GM19372 (cell line): ENCODE data around the gene PMF1.

Source experiments
- ATAC-seq: cut with Tn5 transposase; IDR thresholded peaks from one replicate; pipeline ENCODE4 v1.9.1; 2021; ENCODE audit warnings: mild to moderate bottlenecking, low read depth, moderate library complexity; ENCODE audit not compliant: unreplicated experiment

Gene PMF1

GRCh38 chr1:156262461-156263287 lies 49.9 kb downstream of the PMF1 start:
- ATAC-seq = no peak

DNA sequence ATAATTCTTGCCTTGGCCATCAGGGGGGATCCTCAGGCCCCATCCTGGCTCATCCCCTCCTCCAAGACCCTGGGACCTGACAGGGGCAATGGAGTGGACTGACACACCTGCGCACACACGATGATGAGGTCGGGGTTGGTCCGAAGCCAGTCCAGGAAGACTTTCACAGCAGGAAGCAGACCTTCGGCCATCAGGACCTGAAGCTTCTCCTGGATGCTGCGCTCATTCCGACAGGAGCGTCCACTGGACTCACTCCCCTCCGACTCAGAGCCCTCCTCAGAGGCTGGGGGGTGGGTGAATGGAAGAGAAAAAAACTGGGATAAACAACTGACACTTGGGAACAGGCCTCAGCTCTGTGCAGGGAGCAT lies 50.5 kb downstream of the PMF1 start:
- ATAC-seq = no peak

- ATAC-seq = no peak
Measured at GRCh38 chr1:156266051-156266450, 53.2 kb downstream of the PMF1 start.

DNA sequence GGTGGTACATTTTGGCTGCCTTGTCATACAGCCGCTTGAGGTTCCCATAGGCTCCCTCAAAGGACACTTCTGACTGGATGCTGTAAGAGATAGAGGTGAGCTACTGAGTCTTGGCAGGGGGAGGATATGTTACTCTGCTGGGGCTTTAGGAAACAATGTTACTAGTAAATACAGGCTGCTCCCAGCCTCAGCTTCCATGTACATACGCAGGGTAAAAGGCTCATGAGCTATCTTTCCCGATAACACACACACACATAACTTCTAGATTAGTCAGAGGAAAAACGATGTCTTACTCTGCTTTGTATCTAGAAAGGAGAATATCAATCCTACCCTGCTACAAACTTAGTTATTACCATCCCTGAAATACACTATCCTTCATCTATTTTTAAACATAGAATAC lies 55.5 kb downstream of the PMF1 start:
- no peak for ATAC-seq

GRCh38 chr1:156270314-156270713 lies 57.5 kb downstream of the PMF1 start:
- ATAC-seq = no peak

GRCh38 chr1:156276532-156276931 lies 63.7 kb downstream of the PMF1 start:
- ATAC-seq = no peak

GRCh38 chr1:156276966-156277381 lies 64.2 kb downstream of the PMF1 start:
- no peak for ATAC-seq

GRCh38 chr1:156279837-156280236 lies 67.0 kb downstream of the PMF1 start:
- no peak for ATAC-seq

- no peak for ATAC-seq
Measured at GRCh38 chr1:156281281-156281680, 68.5 kb downstream of the PMF1 start.

DNA sequence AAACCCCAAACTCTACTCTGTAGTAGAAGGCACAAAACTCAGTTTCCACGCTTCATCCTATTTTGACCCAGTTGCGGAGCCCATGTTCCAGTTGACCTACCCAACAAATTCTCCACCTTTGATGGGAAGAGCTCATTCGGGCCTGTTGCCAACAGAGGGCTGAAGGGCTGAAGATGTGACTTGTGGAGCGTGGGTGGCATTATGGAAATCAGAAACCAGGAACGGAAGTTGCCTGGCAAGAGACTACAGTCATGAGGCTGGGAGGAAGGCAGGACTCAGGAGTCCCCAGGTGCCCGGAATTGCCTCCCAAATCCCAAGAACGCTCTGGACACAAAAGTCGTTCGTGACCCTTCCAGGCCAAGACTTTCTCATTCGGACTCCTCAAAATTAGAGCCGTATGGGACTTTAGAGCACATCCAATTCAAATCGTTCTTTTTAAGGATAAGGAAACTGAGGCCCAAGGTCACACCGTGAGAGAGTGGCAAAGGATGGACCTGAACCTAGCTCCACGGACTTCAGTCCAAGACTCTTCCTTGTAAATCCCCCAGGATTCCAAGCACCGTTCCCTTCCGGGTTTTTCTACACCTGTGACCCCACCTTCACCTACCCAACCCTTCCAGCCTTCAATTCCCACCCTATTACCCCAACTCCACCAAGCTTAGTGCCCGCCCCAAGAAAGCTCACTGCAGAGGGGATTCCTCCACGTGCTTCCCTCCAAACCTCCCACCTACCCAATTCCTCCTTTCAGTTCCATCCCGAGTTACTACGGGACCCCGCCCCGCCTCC lies 69.1 kb downstream of the PMF1 start:
- ATAC-seq = no peak

DNA sequence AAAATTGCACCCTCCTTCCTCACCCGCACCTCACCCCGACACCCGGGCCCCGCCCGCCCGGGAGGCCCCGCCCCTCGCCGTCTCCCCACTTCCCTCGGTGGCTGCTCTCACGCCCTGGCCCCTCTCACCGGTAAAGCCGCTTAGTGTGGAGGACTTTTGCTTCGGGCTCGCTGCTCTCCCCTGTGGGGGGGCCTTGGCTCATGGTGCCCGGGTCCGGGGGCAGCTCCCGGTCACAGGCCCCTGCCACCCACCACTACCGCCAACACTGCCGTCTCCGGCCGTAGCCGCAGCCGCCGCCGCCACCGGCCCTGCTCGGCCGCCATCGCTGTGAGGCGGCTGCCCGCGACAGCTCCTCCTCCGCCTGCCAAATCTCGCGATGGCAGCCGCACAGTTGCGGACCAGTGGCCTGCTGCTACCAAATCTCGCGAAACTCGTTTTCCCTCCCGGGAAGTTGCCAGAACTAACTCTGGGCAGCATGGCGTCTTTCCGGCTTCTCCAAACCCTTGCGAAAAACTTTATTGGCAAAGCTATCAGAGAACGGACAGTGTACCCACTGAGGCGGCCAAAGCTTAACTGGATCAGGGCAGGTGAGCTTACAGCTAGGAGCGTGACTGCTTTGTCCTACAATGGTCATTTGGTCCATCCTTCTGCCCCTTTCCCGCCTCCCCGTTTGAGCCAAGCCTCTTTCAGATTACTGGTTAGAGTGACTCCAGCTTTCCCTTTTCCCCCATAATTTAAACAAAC lies 69.8 kb downstream of the PMF1 start, which contains the start of gene SMG5:
SMG5 (minus strand) TSS at position 347 of the 744 bp plus-strand sequence; CDS start at position 202, 145 bp downstream.
- ATAC-seq = peak; percentile 86

GRCh38 chr1:156283521-156283920 lies 70.7 kb downstream of the PMF1 start:
- no peak for ATAC-seq

GRCh38 chr1:156284112-156284511 lies 71.3 kb downstream of the PMF1 start, which contains the start of gene TMEM79:
TSS of gene TMEM79 (plus strand) at chr1:156284325. CDS start at chr1:156285227, 902 bp downstream.
- no peak for ATAC-seq

DNA sequence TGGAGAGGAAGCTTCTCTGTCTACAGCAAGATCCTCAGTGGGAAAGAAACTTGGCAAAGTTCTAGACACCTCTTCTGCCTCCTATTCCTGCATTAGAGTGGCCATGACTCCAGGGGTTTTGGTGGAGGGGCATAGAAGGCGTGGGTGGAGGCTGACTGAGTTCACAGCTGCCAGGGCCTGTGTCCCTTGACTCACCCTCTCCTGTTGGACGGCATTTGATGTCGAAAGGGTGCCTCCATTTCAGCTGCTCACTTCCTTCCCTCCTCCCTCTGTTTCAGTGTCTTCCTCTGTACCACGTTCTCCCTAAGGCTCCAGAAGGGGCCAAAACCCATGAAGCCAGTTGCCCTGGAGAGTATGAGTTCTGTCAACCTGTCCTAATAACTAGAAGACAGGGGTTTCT lies 72.0 kb downstream of the PMF1 start:
- ATAC-seq = no peak

- no peak for ATAC-seq
Measured at GRCh38 chr1:156285437-156285836, 72.6 kb downstream of the PMF1 start.

- no peak for ATAC-seq
Measured at GRCh38 chr1:156286061-156286460, 73.3 kb downstream of the PMF1 start.
